ENCODE data around the gene EMID1. TPM values are rescaled to one million over a fixed set of nuclear protein-coding genes. Genes with fewer than 3 reads are reported as not detected.

The EMID1 gene
- total RNA-seq, 1 experiment from 2014 or later, result 10.0 TPM

DNA sequence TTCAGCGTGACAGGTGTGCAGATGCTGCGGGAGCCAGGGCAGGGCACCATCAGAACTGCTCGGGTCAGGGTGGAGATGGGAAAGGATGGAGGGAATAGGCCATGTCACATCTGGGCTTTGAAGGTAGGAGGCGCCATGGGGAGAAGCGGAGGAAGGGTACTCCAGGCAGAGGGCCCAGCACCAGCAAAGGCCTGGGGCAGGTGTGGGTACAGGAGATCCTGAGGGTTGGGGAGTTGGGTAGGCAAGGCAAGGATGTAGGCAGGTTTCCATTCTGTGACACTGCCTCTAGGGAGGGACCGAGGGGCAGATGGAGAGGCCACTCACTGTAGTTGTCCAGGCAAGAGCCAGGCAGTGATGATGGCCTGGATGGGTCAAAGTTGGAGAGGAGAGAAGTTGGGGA, 8.5 kb downstream of the EMID1 start:
- Mint-ChIP-seq H3K27ac (ENCODE audit: unreplicated experiment) (no peak overlapping the region), H3K27me3 (ENCODE audit: insufficient read depth, unreplicated experiment) (no peaks in the 10 kb centered on the region), H3K4me3 (ENCODE audit: unreplicated experiment) (no peak overlapping the region), H3K4me1 (ENCODE audit: low read depth, unreplicated experiment) (no peaks in the 10 kb centered on the region), H3K9me3 (ENCODE audit: unreplicated experiment) (no peaks in the 10 kb centered on the region), H3K36me3 (ENCODE audit: insufficient read depth, unreplicated experiment) (no peaks in the 10 kb centered on the region)
- ChIA-PET POLR2A (no interaction called here), CTCF (no interaction called here)
- BruUV-seq (replicated peaks), result no TSS peak
- no peaks in the 10 kb centered on the region for H3K36me3 ChIP-seq (ENCODE audit: control insufficient read depth, insufficient read depth, low read length)
- no peak for DNase-seq
- no peaks in the 10 kb centered on the region for H3K4me1 ChIP-seq
- H3K9me3 ChIP-seq, result no peaks in the 10 kb centered on the region
- H3K27me3 ChIP-seq (replicated peaks; ENCODE audit: control insufficient read depth, insufficient read depth, low read length), result no peaks in the 10 kb centered on the region
- no peak for TF ChIP-seq CTCF (IDR thresholded peaks at IDR 0.05; ENCODE audit: insufficient read depth in 1 of 2, low read depth in 1 of 2, low read length in 1 of 2, severe bottlenecking in 1 of 2, unreplicated experiment in 1 of 2)
- no peak overlapping the region for H3K4me3 ChIP-seq (ENCODE audit: low read depth, low read length)
- intact Hi-C loops (cut with micrococcal nuclease; ENCODE audit: unreplicated experiment), result no loop called here

DNA sequence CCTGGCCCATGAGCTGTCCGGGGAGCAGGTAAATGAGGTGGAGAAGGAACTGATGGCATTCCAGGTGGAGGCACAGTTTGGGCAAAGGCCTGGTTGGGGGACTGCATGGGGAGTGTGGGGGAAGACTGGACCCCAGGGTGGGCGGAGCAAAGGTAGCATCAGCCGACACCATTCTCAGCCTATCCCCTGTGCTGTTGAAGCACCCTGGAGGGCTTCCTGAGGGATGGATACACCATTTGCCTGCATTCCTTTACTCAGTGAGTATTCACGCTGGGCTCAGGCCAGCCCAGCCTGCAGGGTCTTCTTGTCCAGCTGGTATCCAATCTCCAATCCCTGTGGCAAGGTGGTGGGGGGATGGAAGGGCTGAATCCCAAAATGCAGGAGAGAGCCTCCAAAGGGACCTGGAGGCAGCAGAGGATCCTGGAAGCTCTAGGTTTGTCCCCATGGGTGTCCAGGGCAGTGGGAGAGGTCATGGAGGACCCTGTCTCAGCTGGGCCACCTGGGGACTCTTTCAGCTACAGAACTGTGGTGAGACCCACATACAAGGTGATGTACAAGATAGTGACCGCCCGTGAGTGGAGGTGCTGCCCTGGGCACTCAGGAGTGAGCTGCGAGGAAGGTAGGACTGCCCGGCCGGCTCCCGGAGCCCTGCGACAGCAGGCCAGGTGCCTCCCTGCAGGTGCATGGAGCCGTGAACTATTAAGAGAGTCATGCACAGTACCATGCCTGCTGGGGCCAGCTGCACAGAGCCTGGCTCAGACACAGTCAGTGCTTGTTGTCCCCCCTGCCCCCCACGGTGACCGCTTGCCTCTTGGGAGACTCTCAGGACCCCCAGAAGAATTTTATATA, 9.5 kb downstream of the EMID1 start:
- H3K4me3 ChIP-seq (ENCODE audit: low read depth, low read length), result no peak overlapping the region
- ChIA-PET POLR2A (no interaction called here), CTCF (no interaction called here)
- no TSS peak for BruUV-seq (replicated peaks)
- DNase-seq, result no peak
- Mint-ChIP-seq H3K27ac (ENCODE audit: unreplicated experiment) (no peak overlapping the region), H3K4me3 (ENCODE audit: unreplicated experiment) (no peak overlapping the region), H3K36me3 (ENCODE audit: insufficient read depth, unreplicated experiment) (no peaks in the 10 kb centered on the region), H3K9me3 (ENCODE audit: unreplicated experiment) (no peaks in the 10 kb centered on the region), H3K4me1 (ENCODE audit: low read depth, unreplicated experiment) (peaks cover 6% of the 10 kb centered on the region), H3K27me3 (ENCODE audit: insufficient read depth, unreplicated experiment) (no peaks in the 10 kb centered on the region)
- H3K27me3 ChIP-seq (replicated peaks; ENCODE audit: control insufficient read depth, insufficient read depth, low read length), result no peaks in the 10 kb centered on the region
- intact Hi-C loops (cut with micrococcal nuclease; ENCODE audit: unreplicated experiment), result no loop called here
- H3K4me1 ChIP-seq, result peaks cover 6% of the 10 kb centered on the region
- H3K9me3 ChIP-seq, result no peaks in the 10 kb centered on the region
- no peak for TF ChIP-seq CTCF (IDR thresholded peaks at IDR 0.05; ENCODE audit: insufficient read depth in 1 of 2, low read depth in 1 of 2, low read length in 1 of 2, severe bottlenecking in 1 of 2, unreplicated experiment in 1 of 2)
- no peaks in the 10 kb centered on the region for H3K36me3 ChIP-seq (ENCODE audit: control insufficient read depth, insufficient read depth, low read length)

- DNase-seq, result no peak
- Mint-ChIP-seq H3K27me3 (ENCODE audit: insufficient read depth, unreplicated experiment) (no peaks in the 10 kb centered on the region), H3K4me3 (ENCODE audit: unreplicated experiment) (no peak overlapping the region), H3K9me3 (ENCODE audit: unreplicated experiment) (no peaks in the 10 kb centered on the region), H3K4me1 (ENCODE audit: low read depth, unreplicated experiment) (peaks cover 13% of the 10 kb centered on the region), H3K27ac (ENCODE audit: unreplicated experiment) (no peak overlapping the region), H3K36me3 (ENCODE audit: insufficient read depth, unreplicated experiment) (no peaks in the 10 kb centered on the region)
- H3K27me3 ChIP-seq (replicated peaks; ENCODE audit: control insufficient read depth, insufficient read depth, low read length), result no peaks in the 10 kb centered on the region
- POLR2A ChIA-PET, result no interaction called here
- no peaks in the 10 kb centered on the region for H3K36me3 ChIP-seq (ENCODE audit: control insufficient read depth, insufficient read depth, low read length)
- BruUV-seq (replicated peaks), result no TSS peak
- H3K9me3 ChIP-seq, result no peaks in the 10 kb centered on the region
- CTCF ChIA-PET, result interaction anchor here (1.6 kb wide), 1 partner anchor 11 kb away, joined by 3 read pairs; the partner anchor contains the start of gene EMID1
- intact Hi-C loops (cut with micrococcal nuclease; ENCODE audit: unreplicated experiment), result no loop called here
- H3K4me3 ChIP-seq (ENCODE audit: low read depth, low read length), result no peak overlapping the region
- peaks cover 17% of the 10 kb centered on the region for H3K4me1 ChIP-seq
- no peak for TF ChIP-seq CTCF (IDR thresholded peaks at IDR 0.05; ENCODE audit: insufficient read depth in 1 of 2, low read depth in 1 of 2, low read length in 1 of 2, severe bottlenecking in 1 of 2, unreplicated experiment in 1 of 2)
Measured at GRCh38 chr22:29216011-29216872, 10.5 kb downstream of the EMID1 start.
